Loucy (cell line): Measurements from ENCODE around the gene CDK15.

Experiments
- H2AFZ ChIP-seq: fragments of 200-600 bp; sonication (generic); 2 replicates; pipeline ENCODE4 v1.6.0; 2016; ENCODE audit warnings: antibody characterized with exemption, mild to moderate bottlenecking, low read length, moderate library complexity
- H3F3A ChIP-seq: fragments of 200-600 bp; 2 replicates; pipeline ENCODE4 v1.6.0; 2016; ENCODE audit warnings: antibody characterized with exemption, low read depth, mild to moderate bottlenecking
- H3K27me3 ChIP-seq: fragments of 200-600 bp; sonication (generic); 2 replicates; pipeline ENCODE4 v1.6.1; 2014; ENCODE audit warnings: low read length, mild to moderate bottlenecking; ENCODE audit not compliant: insufficient read depth, poor library complexity, severe bottlenecking
- H3K36me3 ChIP-seq: fragments of 200-600 bp; sonication (generic); 2 replicates; pipeline ENCODE4 v1.6.1; 2016; ENCODE audit warnings: low read length; ENCODE audit not compliant: insufficient read depth
- H3K4me1 ChIP-seq: fragments of 200-600 bp; sonication (generic); 2 replicates; pipeline ENCODE4 v1.5.1; 2014; ENCODE audit warnings: low read length, mild to moderate bottlenecking; ENCODE audit not compliant: insufficient read depth, poor library complexity, severe bottlenecking
- H3K4me2 ChIP-seq: fragments of 200-600 bp; sonication (generic); 2 replicates; pipeline ENCODE4 v1.6.0; 2014; ENCODE audit warnings: antibody characterized with exemption, low read length, low read depth, mild to moderate bottlenecking; ENCODE audit not compliant: poor library complexity, severe bottlenecking
- H3K4me3 ChIP-seq: fragments of 200-600 bp; sonication (generic); 2 replicates; pipeline ENCODE4 v1.5.1; 2014; ENCODE audit warnings: low read length, mild to moderate bottlenecking, mixed read lengths; ENCODE audit not compliant: poor library complexity, severe bottlenecking
- H3K79me2 ChIP-seq: fragments of 200-600 bp; sonication (generic); 2 replicates; pipeline ENCODE4 v1.6.1; 2014; ENCODE audit warnings: low read length; ENCODE audit not compliant: insufficient read depth
- H3K9ac ChIP-seq: fragments of 200-600 bp; sonication (generic); 2 replicates; pipeline ENCODE4 v1.6.0; 2014; ENCODE audit warnings: mild to moderate bottlenecking, low read depth, low read length, moderate library complexity; ENCODE audit not compliant: poor library complexity, severe bottlenecking
- H3K9me2 ChIP-seq: fragments of 200-600 bp; sonication (generic); replicated peaks from 2 replicates; pipeline ENCODE4 v1.6.1; 2016; ENCODE audit warnings: low read depth, low read length, mixed read lengths
- H3K9me3 ChIP-seq: fragments of 200-600 bp; sonication (generic); 2 replicates; pipeline ENCODE4 v1.6.1; 2014; ENCODE audit warnings: mild to moderate bottlenecking, antibody characterized with exemption, low read length, low read depth; ENCODE audit not compliant: insufficient read depth
- H4K20me1 ChIP-seq: fragments of 200-600 bp; sonication (generic); 2 replicates; pipeline ENCODE4 v1.6.0; 2014; ENCODE audit warnings: antibody characterized with exemption, low read length, mild to moderate bottlenecking; ENCODE audit not compliant: insufficient read depth, poor library complexity, severe bottlenecking
- CTCF ChIP-seq: fragments of 200-600 bp; sonication (generic); conservative IDR thresholded peaks from 2 replicates; pipeline ENCODE4 v1.5.1; 2014; ENCODE audit warnings: mild to moderate bottlenecking, antibody characterized with exemption, low read length
- EZH2phosphoT487 ChIP-seq: fragments of 200-600 bp; IDR thresholded peaks from 2 replicates; pipeline ENCODE4 v1.6.1; 2018; ENCODE audit warnings: antibody characterized with exemption, mild to moderate bottlenecking, moderate library complexity, borderline replicate concordance

Gene CDK15

GRCh38 chr2:201777869-201778268 lies 28.5 kb upstream of the CDK15 start:
- Histone ChIP-seq H3K4me1 (peaks cover 48% of the 10 kb centered on the region), H3K79me2 (peaks cover 27% of the 10 kb centered on the region; the same call in 1 of the 2 replicates), H3K4me2 (peak overlapping the region; percentile 75)

GRCh38 chr2:201779901-201780673 lies 26.2 kb upstream of the CDK15 start:
- Histone ChIP-seq H3K4me1 (peaks cover 43% of the 10 kb centered on the region), H3K4me2 (peak overlapping the region; percentile 75), H3K9me3 (no peaks in the 10 kb centered on the region), H2AFZ (peak overlapping the region; percentile 93), H3F3A (no peaks in the 10 kb centered on the region), H3K36me3 (no peaks in the 10 kb centered on the region), H3K9me2 (no peaks in the 10 kb centered on the region), H3K9ac (peak overlapping the region; percentile 77), H3K79me2 (peaks cover 27% of the 10 kb centered on the region; the same call in 1 of the 2 replicates), H4K20me1 (no peaks in the 10 kb centered on the region), H3K27me3 (no peaks in the 10 kb centered on the region), H3K4me3 (peak overlapping the region; percentile 88)
- TF ChIP-seq EZH2phosphoT487 (no peak), CTCF (no peak)

More at GRCh38 chr2:201777869-201778268, 28.5 kb upstream of the CDK15 start:
- no peak overlapping the region for H3K4me3 ChIP-seq
- H3K9ac ChIP-seq = no peak overlapping the region
- no peaks in the 10 kb centered on the region for H3K9me2 ChIP-seq
- H3F3A ChIP-seq = no peaks in the 10 kb centered on the region
- no peaks in the 10 kb centered on the region for H3K27me3 ChIP-seq
- H2AFZ ChIP-seq = no peak overlapping the region
- TF ChIP-seq EZH2phosphoT487 (no peak), CTCF (no peak)
- H3K36me3 ChIP-seq = no peaks in the 10 kb centered on the region
- H4K20me1 ChIP-seq = no peaks in the 10 kb centered on the region
- H3K9me3 ChIP-seq = no peaks in the 10 kb centered on the region

GRCh38 chr2:201780674-201781493 lies 25.5 kb upstream of the CDK15 start, which contains the start of gene ALS2:
ALS2 (minus strand) TSS chr2:201780933; CDS start chr2:201768885, 12,048 bp downstream.
- Histone ChIP-seq H3F3A (no peaks in the 10 kb centered on the region), H2AFZ (peak within 1 kb of the TSS; percentile 93), H3K9ac (peak within 1 kb of the TSS; percentile 77), H4K20me1 (no peaks in the 10 kb centered on the region), H3K36me3 (no peaks in the 10 kb centered on the region), H3K4me2 (peak within 1 kb of the TSS; percentile 75), H3K79me2 (peaks cover 27% of the 10 kb centered on the region; the same call in 1 of the 2 replicates), H3K4me1 (peaks cover 35% of the 10 kb centered on the region), H3K9me2 (no peaks in the 10 kb centered on the region), H3K27me3 (no peaks in the 10 kb centered on the region), H3K9me3 (no peaks in the 10 kb centered on the region), H3K4me3 (peak within 1 kb of the TSS; percentile 88)
- TF ChIP-seq CTCF (no peak), EZH2phosphoT487 (no peak)
